Kidney (tissue), 14 donors: ENCODE results near the gene DLD. TPM values are rescaled to one million over a fixed set of nuclear protein-coding genes. Genes with fewer than 3 reads are reported as not detected.

Source experiments
- DNase-seq, 5 donors: peaks; one replicate each; pipeline ENCODE4 v3.0.0-alpha.2; 2013 to 2020
- FAIRE-seq: peaks from 2 replicates; lab custom pipeline; 2012; peaks lifted over from hg19 to GRCh38; lab: Jason Lieb, UNC
- H3K27ac ChIP-seq, 2 donors: one replicate each; pipeline ENCODE4 v1.7.0; 2013; ENCODE audit warnings: low read depth in 2 of 2, low read length in 2 of 2, inconsistent platforms in 1 of 2
- H3K27me3 ChIP-seq: one replicate; pipeline ENCODE4 v1.7.1; 2013; ENCODE audit warnings: low read length, inconsistent platforms; ENCODE audit not compliant: control insufficient read depth, insufficient read depth
- H3K36me3 ChIP-seq, 3 donors: one replicate each; pipeline versions ENCODE4 v1.7.0 to v1.7.1; 2013; ENCODE audit warnings: low read length in 3 of 3, control low read depth in 1 of 3, inconsistent platforms in 1 of 3; ENCODE audit not compliant: insufficient read depth in 3 of 3, control insufficient read depth in 2 of 3
- H3K4me1 ChIP-seq, 3 donors: one replicate each; pipeline versions ENCODE4 v1.7.0 to v1.7.1; 2013; ENCODE audit warnings: low read length in 3 of 3, inconsistent platforms in 1 of 3, low read depth in 1 of 3; ENCODE audit not compliant: control insufficient read depth in 2 of 3, insufficient read depth in 2 of 3
- H3K4me3 ChIP-seq, 3 donors: one replicate each; pipeline versions ENCODE4 v1.7.0 to v1.8.1; 2013; ENCODE audit warnings: low read length in 3 of 3, control low read depth in 1 of 3, inconsistent platforms in 1 of 3
- H3K9ac ChIP-seq, 3 donors: one replicate each; pipeline versions ENCODE4 v1.7.0 to v1.7.1; 2013; ENCODE audit warnings: low read length in 3 of 3, control low read depth in 1 of 3, inconsistent platforms in 1 of 3
- H3K9me3 ChIP-seq, 3 donors: one replicate each; pipeline versions ENCODE4 v1.7.0 to v1.7.1; 2013; ENCODE audit warnings: low read length in 3 of 3, control low read depth in 1 of 3, inconsistent platforms in 1 of 3; ENCODE audit not compliant: control insufficient read depth in 2 of 3, insufficient read depth in 1 of 3
- intact Hi-C: fragments of 100-400 bp; cut with DNase I; formaldehyde crosslinking; loops from one replicate; pipeline ENCODE4 v1.11.1; 2022
- polyA plus RNA-seq: library from polyadenylated mRNA; stranded (reverse); fragments of 350-450 nt; fragmentation: Illumina TruSeq; extraction: RNeasy Lipid Tissue Mini Kit (QIAGEN cat#74804); gene quantifications from one replicate; pipeline ENCODE4 v1.2.3, GENCODE V29; 2014; ENCODE audit warnings: low read depth, low replicate concordance; ENCODE audit not compliant: insufficient read depth
- total RNA-seq: library from RNA; stranded (reverse); fragmentation: NEBNext Ultra II Directional; extraction: Animal tissue kit (Norgen Biotek cat#: 25700); gene quantifications from one replicate; pipeline ENCODE4 v1.2.1, GENCODE V29; 2021
- TF ChIP-seq, protein P1 (sequence below): IDR thresholded peaks from 3 replicates; pipeline ENCODE4 v1.5.1; 2012; ENCODE audit warnings: mild to moderate bottlenecking, moderate library complexity, borderline replicate concordance; ENCODE audit not compliant: insufficient read depth; ENCODE audit errors: extremely low read depth
- donor health status: control.
- donor health status: control.
- donor health status: control.
- donor health status: control.
- donor health status: control.
- donor health status: DM: yes; HTN: yes; CAD: no.
- donor health status: Normal renal cell carcinoma (clear cell type).

Gene DLD
- total and polyA plus RNA-seq, 2 donors from 2014 or later: 78.6 to 153 TPM

DNA sequence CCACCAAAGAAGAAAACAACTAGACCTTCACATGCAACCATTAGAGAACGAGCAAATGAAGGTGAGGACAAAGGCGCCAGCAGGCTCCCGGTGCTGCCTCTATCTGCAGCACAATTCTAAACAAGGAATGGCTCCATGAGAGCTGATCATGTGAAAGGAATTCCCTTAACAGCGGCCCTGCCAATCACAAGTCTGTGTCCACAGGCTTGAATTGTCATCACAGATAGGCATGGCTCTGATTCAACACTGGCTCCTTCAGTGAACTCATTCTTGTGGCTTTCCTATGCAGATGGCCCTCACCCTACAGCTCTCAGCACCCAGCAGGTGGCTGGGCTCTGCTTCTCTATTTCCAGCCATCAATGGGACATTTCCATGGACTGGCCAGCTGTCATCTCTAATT, 75.7 kb downstream of the DLD start:
- TF ChIP-seq, protein P1, sequence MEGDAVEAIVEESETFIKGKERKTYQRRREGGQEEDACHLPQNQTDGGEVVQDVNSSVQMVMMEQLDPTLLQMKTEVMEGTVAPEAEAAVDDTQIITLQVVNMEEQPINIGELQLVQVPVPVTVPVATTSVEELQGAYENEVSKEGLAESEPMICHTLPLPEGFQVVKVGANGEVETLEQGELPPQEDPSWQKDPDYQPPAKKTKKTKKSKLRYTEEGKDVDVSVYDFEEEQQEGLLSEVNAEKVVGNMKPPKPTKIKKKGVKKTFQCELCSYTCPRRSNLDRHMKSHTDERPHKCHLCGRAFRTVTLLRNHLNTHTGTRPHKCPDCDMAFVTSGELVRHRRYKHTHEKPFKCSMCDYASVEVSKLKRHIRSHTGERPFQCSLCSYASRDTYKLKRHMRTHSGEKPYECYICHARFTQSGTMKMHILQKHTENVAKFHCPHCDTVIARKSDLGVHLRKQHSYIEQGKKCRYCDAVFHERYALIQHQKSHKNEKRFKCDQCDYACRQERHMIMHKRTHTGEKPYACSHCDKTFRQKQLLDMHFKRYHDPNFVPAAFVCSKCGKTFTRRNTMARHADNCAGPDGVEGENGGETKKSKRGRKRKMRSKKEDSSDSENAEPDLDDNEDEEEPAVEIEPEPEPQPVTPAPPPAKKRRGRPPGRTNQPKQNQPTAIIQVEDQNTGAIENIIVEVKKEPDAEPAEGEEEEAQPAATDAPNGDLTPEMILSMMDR: no peak
- no peak overlapping the region for H3K9ac ChIP-seq
- no peak for FAIRE-seq

DNA sequence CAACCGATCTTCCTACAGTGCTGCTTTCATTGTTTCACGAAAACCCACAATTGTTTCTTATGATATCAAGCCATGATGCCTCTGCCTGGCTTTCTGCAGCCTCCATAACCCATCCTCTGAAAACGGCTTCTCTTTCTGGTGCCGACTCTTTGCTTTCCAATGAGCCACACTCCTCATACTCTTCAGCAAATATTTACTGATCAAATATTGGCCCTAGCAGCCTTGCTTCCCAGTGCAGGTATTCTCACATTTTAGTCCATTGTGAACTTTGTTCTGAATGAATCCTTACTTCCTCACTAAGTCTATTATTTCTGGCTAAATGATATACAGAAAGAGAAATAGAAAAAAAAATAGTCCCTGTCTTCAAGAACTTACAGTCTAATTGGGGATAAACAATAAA, 76.4 kb downstream of the DLD start:
- intact Hi-C loops: no loop called here
- Histone ChIP-seq H3K9ac (no peak overlapping the region), H3K4me1 (no peaks in the 10 kb centered on the region), H3K36me3 (peaks cover 6 to 56% (median 29%) of the 10 kb centered on the region in 3 donors), H3K27ac (no peak overlapping the region), H3K27me3 (no peaks in the 10 kb centered on the region), H3K4me3 (no peak overlapping the region), H3K9me3 (no peaks in the 10 kb centered on the region)
- TF ChIP-seq, protein P1: no peak
- FAIRE-seq (no peak), DNase-seq (no peak)

More for the DNA sequence above, 75.7 kb downstream of the DLD start:
- Histone ChIP-seq H3K4me3 (no peak overlapping the region), H3K9me3 (no peaks in the 10 kb centered on the region), H3K4me1 (no peaks in the 10 kb centered on the region), H3K27ac (no peak overlapping the region), H3K36me3 (peaks cover 6 to 55% (median 26%) of the 10 kb centered on the region in 3 donors), H3K27me3 (no peaks in the 10 kb centered on the region)
- intact Hi-C loops: no loop called here
- DNase-seq: no peak

DNA sequence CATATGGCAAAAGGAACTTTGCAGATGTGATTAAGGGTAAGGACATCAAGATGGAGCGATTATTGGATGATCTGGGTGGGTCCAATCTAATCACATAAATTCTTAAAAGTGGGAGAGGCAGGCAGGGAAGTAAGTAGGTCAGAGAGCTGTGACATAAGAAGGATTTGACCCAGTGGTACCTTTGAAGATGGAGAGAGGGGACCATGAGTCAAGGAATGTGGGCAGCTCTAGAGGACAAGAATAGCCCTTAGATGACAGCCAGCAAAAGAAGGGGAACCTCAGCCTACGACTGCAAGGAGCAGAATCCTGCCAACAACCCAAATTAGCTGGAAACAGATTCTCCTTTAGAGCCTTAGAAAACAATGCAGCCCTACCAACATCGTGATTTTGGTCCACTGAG, 77.5 kb downstream of the DLD start:
- H3K36me3 ChIP-seq: peaks cover 6 to 57% (median 31%) of the 10 kb centered on the region in 3 donors
- no peak overlapping the region for H3K9ac ChIP-seq
- H3K4me1 ChIP-seq: no peaks in the 10 kb centered on the region
- FAIRE-seq (no peak), DNase-seq (no peak)
- TF ChIP-seq, protein P1: no peak
- intact Hi-C loops: no loop called here
- H3K27ac ChIP-seq: no peak overlapping the region
- no peaks in the 10 kb centered on the region for H3K27me3 ChIP-seq
- no peak overlapping the region for H3K4me3 ChIP-seq
- H3K9me3 ChIP-seq: no peaks in the 10 kb centered on the region

DNA sequence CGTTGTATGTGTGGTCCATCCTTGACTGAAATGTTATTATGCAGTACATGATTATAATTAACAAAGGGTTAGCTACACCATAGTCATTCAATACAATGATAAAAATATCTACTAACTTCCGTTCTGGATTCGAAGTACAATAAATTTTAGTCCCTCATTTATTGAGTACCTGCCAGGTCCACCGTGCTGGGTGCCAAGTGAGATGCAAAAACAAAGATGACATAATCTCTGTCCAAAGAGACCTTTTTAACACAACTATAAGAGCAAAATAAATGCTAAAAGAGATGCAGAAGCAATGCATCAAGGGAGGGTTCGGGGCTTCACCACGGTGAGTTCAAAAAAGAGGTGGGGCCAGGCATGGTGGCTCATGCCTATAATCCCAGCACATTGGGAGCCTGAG, 78.9 kb downstream of the DLD start:
- TF ChIP-seq, protein P1: no peak
- no peak overlapping the region for H3K27ac ChIP-seq

More for the DNA sequence above, 78.9 kb downstream of the DLD start:
- Histone ChIP-seq H3K9me3 (no peaks in the 10 kb centered on the region), H3K36me3 (peaks cover 8 to 51% (median 23%) of the 10 kb centered on the region in 3 donors), H3K9ac (no peak overlapping the region), H3K4me3 (no peak overlapping the region), H3K4me1 (no peaks in the 10 kb centered on the region), H3K27me3 (no peaks in the 10 kb centered on the region)
- DNase-seq (no peak), FAIRE-seq (no peak)
- intact Hi-C loops: no loop called here
